DMS153 treated with DMSO at 0.1 percent for 48 hours (cell line): Measurements from ENCODE around the gene SIRPB2.

Source experiments
- DNase-seq: peaks from one replicate; lab custom pipeline; 2025; ENCODE audit not compliant: unreplicated experiment; lab: John Stamatoyannopoulos, UW

The SIRPB2 gene

GRCh38 chr20:1491281-1491840 is at the start of gene SIRPB2:
TSS of gene SIRPB2 (minus strand) at chr20:1491420. CDS start at chr20:1491359, 61 bp downstream.
- DNase-seq: no peak

- DNase-seq: no peak
These were observed 48.7 kb upstream of the SIRPB2 start for GRCh38 chr20:1539816-1540419.

GRCh38 chr20:1538655-1539054 is 47.4 kb upstream of the SIRPB2 start:
- DNase-seq: no peak

GRCh38 chr20:1537731-1538058 is 46.5 kb upstream of the SIRPB2 start:
- no peak for DNase-seq

- no peak for DNase-seq
These were observed 45.9 kb upstream of the SIRPB2 start for GRCh38 chr20:1536893-1537730.

GRCh38 chr20:1535420-1536175 is 44.4 kb upstream of the SIRPB2 start:
- no peak for DNase-seq

- no peak for DNase-seq
These were observed 43.3 kb upstream of the SIRPB2 start for GRCh38 chr20:1534526-1534925.

- no peak for DNase-seq
These were observed 41.8 kb upstream of the SIRPB2 start for GRCh38 chr20:1533059-1533458.

- DNase-seq: no peak
These were observed 37.6 kb upstream of the SIRPB2 start for GRCh38 chr20:1528811-1529210.

GRCh38 chr20:1527923-1528322 is 36.7 kb upstream of the SIRPB2 start:
- DNase-seq: no peak

- DNase-seq: no peak
These were observed 35.7 kb upstream of the SIRPB2 start for GRCh38 chr20:1526896-1527295.

GRCh38 chr20:1526310-1526709 is 35.1 kb upstream of the SIRPB2 start:
- no peak for DNase-seq

- DNase-seq: peak; percentile 51
These were observed 32.8 kb upstream of the SIRPB2 start for GRCh38 chr20:1524004-1524403.

GRCh38 chr20:1517010-1517409 is 25.8 kb upstream of the SIRPB2 start:
- no peak for DNase-seq

GRCh38 chr20:1513801-1514200 is 22.6 kb upstream of the SIRPB2 start:
- no peak for DNase-seq

- DNase-seq: no peak
These were observed 18.0 kb upstream of the SIRPB2 start for GRCh38 chr20:1509237-1509636.

GRCh38 chr20:1508574-1508973 is 17.4 kb upstream of the SIRPB2 start:
- no peak for DNase-seq

GRCh38 chr20:1507276-1507675 is 16.1 kb upstream of the SIRPB2 start:
- DNase-seq: no peak

GRCh38 chr20:1505871-1506270 is 14.7 kb upstream of the SIRPB2 start:
- no peak for DNase-seq

- DNase-seq: no peak
These were observed 14.1 kb upstream of the SIRPB2 start for GRCh38 chr20:1505361-1505760.

GRCh38 chr20:1503564-1504227 is 12.5 kb upstream of the SIRPB2 start:
- peak; percentile 80 for DNase-seq
